HG02678 (cell line): Measurements from ENCODE around the gene HACL1.
"Not testable (repeated sequence)": the region's sequence is repeated elsewhere in the genome, so short reads cannot be mapped to it uniquely, and the experiment has no call there.

Experiments used
- ATAC-seq: cut with Tn5 transposase; IDR thresholded peaks from one replicate; pipeline ENCODE4 v1.9.1; 2021; ENCODE audit warnings: mild to moderate bottlenecking, moderate library complexity; ENCODE audit not compliant: unreplicated experiment

The HACL1 gene

DNA sequence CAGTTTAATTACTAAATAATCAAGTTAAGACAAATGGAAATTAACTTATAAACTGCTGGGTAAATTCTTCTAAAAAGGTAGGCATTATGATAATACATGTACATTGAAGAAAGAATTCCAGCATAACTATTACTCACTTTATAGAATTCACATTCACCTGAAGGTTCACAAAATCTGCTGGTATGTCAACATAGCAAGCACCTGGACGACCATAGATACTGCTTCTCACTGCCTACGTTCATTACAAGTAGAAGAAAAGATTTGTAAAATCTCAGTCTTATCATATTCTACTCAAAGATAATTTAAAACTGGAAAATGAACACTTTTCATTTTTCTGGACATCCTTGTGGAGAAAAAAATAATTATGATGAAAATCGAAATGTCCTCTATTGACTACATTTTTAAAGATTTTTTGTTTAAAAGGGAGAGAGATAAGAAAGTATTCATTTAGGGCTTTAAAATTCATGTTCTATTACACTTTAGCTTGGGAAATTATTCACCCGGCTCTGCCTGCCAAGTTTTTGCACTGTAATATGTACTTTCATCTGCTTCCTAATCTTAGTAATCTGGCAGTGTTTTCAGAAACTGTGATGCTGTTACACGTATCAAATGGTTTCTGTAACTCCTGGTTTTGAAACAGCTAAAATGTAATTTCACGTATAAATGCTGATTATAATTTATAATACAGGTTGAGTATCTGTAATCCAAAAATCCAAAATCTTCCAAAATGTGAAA is 16.1 kb downstream of the HACL1 start:
- ATAC-seq, result no peak

DNA sequence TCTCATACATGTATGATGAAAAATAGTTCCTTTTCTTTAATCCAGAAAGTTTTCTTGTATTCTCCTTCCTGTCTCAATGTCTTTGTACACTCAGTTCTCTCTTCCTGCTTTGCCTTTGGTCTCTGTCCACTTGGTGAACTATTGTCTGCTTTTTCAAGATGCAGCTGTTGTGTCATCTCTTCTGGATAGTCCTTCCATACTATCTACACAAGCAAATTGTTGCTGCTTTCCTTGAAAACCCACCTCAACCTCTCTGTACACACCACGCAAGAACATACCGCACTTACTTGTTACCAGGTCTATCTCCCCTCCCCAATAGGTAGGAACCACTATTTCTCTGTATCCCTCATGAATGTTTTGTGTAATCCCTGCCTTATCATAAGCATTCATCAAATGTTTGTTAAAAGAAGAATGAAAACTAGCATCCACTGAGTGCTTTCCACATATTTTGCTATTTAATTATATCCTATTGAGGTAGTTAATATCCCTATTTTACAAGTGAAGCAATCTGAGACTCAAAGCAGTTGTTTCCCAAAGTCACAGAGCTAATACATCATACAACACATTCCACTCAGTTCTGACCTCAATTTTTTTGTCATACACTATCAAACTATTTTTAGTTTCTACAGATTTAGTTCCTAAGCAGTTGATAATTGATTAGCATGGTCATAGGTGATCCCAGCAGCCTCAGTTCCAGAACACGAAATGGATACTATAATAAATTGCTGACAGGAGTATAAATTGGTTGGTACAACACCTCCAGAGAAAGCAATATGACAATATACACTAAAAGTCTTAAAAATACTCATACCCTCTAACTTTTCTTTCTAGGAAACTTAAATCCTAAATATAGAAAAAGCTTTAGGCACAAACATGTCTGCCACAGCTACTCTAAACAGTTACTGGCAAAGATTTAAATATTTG is 19.6 kb downstream of the HACL1 start:
- ATAC-seq, result no peak

DNA sequence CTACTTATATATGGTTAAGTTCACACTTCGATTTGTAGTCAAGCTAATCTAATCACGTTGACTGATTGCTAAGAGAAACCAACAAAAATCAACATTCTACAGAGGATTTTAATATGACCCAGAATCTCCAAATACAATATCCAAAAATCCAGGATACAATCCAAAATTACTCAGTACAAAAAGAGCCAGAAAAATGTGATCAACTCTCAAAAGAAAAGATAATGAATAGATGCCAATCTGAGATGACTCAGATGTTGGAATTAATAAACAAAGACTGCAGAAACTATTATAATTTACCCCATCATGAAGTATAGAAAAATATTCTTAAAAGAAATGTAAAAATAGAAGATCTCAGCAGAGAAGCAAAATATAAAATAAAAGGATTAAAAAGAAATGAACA is 22.3 kb downstream of the HACL1 start:
- ATAC-seq, result no peak

DNA sequence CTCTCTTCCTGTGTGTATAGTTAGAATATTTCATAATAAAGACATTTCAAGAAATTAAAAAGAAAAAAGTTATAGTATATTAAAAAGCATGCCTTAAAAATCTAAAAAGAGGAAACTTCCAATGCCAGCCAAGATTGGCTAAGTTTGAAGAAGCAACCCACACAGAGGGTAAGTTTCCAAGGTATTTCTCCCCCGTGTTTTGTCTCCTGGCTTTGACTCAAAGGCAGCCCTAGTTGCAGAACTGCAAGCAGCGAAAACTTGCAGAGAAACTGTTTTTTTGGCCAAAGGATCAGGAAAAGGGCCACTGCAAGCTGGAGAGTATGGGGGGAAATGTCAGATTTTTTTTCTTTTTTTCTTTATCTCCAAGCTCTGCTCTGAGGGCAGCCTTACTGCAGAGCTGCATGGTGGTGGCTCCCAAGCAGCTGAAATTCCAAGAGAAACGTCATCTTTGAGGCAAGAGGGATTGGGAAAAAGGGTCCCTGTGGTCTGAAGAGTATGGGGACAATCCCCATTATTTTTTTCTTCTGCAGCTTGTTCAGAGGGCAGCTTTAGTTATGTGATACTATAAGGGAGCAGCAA is 23.0 kb downstream of the HACL1 start:
- no peak for ATAC-seq

DNA sequence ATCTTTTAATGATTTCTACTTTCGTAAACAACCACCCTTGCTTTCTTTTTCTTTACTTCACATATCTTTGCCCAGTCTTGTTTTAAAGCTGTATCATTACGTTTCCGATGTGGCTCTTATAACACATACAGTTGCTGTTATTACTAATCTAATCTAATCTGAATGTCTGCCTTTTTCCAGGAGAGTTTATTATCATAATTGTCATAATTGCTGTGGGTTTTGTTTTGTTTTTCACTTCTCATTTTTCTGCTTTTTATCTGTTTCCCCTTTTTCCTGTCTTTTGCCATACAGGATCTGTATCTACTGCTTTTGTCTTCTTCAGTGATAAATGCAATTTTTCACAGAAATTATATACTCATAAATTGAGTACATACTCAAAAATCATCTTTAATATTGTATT is 24.9 kb downstream of the HACL1 start:
- ATAC-seq, result no peak

DNA sequence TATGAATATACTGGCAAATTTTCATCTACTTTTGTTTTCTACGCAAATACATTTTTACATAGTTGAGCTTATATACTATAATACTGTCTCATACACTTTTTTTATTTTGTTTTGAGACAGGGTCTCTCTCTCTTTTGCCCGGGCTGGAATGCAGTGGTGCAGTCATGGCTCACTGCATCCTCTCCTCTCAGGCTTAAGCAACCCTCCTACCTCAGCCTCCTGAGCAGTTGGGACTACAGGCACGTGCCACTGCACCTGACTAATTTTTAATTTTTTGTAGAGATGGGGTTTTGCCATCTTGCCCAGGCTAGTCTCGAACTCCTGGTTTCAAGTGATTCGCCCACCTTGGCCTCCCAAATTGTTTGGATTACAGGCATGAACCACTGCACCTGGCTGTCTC is 25.9 kb downstream of the HACL1 start:
- no peak for ATAC-seq

DNA sequence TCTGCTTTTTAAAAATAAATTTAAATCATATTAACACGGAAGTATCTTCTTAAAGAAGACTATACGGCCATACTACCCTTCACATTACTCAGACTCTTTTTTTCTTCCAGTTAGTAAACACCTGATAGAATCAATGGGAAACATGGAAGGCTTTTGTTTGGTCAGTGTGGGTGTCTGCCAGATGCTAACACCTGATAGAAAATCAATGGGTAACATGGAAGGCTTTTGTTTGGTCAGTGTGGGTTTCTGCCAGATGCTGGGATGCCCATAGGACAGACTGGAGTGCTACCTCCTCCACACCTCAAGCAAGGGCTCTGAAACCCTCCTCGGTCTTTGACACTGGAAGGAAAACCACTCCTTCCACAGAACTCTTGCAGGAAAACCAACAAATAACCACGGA is 29.2 kb downstream of the HACL1 start:
- ATAC-seq, result no peak

DNA sequence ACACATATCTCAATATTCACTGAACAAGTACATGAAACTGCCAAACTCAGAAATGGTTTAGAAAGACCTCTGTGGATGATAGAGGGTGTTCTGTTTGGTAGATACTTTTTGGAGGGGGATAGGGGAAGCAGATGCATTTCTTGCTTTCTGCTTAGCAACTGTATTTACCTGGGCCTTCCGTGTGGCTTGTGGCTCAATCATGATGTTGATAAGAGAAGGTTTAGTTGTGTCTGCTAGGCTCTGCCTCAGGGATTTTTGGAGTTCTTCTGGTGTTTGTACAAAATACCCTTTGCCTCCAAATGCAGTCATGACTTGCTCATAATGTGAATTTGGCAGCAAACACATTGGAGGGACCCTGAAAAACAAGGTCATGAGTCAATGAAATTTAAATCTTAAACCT is 38.2 kb downstream of the HACL1 start:
- ATAC-seq, result no peak

DNA sequence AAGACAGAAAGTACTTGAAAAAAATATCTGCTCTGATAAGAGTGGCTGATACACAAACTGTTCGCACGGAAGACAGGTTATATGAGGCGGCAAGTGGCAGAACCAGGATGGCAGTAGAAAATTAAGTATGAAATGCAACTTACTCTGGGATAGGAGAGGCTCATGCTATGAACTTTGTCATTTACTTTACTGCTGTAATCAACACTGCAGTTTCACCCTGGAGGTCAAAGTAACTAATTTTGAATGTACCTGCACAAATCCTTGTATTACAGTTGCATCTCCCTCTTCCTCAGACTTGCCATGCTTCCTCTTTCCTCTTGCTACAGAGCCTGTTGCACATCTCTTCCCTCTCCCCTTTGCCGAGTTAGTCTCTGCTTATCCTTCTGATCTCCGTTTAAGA is 38.8 kb downstream of the HACL1 start:
- ATAC-seq, result no peak

DNA sequence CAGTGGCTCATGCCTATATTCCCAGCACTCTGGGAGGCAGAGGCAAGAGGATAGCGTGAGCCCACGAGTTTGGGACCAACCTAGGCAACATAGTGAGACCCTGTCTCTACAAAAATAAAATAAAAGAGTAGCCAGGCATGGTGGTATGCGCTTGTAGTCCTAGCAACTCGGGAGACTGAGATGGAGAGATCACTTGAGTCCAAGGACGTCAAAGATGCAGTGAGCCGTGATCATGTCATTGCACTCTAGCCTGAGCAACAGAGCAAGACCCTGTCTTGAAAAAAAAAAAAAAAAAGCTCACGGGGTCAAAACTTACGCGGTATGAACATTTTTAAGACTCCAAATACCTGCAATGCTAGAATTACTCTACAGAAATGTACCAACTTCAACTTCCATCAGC is 42.8 kb downstream of the HACL1 start:
- no peak for ATAC-seq

DNA sequence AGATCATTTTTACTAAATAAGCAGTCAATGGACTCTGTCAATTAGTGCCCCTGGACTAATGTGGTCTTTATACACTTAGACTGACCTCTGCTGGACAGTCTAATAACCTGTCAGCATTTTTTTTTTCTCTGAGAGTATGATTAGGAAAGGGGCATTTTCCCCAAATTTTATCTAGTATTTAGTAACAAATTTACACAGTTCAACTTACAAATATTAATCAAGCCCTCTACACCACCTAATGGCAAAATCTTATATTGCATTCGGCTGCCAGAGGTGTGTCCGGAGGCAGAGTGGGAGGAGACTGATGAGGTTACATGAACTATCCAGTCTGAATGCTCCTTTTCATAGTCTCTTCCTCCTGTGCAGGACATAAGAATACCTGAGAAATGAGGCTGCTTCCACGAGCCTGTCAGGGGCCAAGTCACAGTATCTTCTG is 43.8 kb downstream of the HACL1 start:
- ATAC-seq, result peak; percentile 64

DNA sequence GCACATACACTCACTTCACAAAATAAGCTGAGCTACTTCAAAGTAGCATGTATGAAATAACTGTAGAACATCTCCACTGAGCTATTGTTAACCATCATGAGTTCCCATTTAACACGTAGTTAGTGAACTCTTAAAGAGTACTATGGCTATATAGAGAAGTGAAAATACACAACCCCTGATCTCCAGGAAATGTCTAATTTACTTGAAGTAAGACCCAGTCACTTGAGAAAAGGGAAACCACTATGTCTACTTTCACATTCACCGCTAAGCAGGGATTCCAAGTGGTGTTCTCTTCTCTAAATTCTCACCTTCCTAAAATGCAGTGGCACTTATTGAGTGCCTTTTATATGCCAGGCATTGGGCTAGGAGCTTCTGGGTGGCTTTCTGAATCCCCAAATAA is 44.9 kb downstream of the HACL1 start:
- peak; percentile 90 for ATAC-seq

DNA sequence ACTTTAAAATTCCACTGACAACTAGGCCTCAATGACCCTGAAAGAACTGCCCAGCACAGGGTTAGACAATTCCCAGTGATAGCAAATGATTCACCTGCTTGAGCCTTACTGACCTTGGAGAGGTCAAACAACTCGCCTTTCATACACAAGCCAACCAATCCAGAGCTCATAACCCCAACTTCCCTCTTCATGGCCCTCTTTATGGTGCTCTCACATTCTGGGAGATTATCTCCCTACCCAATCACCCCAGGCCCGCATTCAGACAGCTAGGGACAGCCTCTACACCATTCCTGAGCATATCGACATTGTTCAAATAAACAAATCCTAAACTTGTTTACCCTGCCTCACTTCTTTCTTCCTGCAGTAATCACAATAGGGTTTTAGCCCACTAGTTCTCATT is 47.6 kb downstream of the HACL1 start:
- ATAC-seq, result no peak

DNA sequence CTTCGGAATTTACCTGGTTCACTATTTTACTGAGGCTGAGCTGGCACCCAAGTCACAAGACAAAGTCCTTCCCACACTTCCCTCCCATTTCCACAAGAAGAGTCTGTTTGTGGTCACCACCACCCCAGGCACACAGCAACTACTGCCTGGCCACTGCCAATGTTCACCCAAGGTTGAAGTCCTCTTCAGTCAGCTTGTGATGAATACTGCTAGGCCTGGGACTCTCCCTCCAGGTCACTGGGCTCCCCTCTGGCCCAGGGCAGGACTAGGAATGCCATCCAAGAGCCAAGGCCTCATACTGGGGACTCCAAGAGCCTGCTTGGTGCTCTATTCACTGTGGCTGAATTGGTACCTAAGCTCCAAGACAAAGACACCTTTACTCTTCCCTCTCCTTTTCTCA is 49.5 kb downstream of the HACL1 start:
- no peak for ATAC-seq

DNA sequence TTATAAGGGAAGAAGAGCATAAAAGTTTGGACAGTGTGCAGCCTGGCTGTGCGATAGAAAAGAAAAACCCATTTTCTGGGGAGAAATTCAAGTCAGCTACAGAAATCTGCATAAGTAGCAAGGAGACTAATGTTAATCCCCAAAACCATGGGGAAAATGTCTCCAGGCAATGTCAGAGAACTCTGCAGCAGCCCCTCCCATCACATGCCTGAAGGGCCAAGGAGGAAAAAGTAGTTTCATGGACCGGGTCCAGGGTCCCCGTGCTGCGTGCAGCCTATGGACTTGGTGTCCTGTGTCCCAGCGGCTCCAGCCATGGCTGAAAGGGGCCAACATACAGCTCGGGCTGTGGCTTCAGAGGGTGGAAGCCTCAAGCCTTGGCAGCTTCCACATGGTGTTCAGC is 51.5 kb downstream of the HACL1 start:
- ATAC-seq, result no peak

DNA sequence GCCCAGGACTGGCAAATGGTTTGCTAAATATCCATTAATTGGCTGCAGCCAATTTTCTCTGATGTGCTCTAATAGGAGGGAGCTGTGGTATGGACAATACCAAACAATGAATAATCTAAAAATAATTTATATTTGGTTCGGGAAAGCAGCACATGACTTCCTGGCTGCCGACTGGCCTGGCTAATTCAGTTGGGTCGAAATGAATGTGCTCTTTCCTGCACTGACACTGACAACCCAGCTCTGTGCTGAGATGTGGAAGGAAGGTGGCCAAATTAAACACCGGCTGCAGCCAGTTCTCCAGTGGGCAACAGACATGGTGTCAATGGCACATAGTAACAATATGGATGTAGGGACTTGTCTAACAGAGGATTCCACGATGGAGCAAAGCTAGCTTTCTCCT is 58.8 kb downstream of the HACL1 start:
- no peak for ATAC-seq

DNA sequence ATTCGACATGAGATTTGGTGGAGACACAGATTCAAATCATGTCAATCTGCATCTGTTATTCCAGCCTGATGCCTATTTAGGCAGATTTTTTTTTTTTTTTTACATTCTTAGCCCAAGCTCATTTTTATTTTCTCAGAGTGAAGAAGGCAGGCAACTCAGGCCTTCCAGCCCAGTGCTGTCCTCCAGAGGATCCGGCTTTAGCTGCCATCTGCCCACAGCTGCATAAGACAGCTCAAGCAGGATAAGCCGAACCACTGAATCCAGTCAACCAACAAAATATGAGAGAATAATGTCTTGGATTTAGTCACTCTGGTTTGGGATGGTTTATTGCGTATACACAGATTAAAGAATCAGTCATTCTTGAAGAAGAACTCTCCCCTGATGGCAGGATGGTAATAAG is 60.0 kb downstream of the HACL1 start:
- ATAC-seq, result no peak

DNA sequence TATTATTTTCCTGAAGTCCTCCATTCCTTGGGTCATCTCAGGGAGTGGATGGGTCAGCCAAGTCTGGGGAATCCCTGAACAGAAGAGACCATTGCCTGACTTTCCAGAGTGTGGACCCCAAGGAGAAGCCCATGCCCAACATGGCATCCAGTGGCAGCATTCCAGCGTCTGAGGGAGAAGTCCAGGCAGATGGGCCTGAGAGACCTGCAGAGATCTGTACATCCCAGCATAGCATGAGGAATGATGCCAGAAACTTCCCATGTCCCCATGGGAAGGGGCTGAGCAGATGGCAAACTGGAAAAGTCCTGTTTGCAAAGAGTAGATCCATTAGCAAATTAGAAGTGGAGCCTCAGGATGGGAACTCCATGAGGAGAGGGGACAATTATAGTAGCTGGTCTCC is 62.3 kb downstream of the HACL1 start:
- ATAC-seq, result no peak

DNA sequence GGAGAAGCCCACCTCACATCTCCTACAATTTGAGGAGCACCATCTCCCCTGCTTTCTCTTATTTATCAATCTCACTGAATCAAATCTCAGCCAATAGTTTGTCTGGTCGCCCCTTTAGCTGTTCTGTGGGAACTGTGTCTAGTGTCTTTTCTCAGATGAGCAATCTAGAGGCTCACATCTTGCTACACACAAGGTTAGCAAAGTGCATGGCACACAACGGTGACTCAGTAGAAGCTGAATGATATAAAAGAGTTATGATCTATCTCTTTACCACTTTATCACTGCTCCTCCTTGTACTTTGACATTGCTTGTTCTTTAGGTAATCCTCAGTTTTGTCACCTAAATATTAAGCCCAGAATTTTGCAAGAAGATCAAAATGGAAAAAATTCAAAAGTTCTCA is 63.0 kb downstream of the HACL1 start:
- ATAC-seq, result no peak

DNA sequence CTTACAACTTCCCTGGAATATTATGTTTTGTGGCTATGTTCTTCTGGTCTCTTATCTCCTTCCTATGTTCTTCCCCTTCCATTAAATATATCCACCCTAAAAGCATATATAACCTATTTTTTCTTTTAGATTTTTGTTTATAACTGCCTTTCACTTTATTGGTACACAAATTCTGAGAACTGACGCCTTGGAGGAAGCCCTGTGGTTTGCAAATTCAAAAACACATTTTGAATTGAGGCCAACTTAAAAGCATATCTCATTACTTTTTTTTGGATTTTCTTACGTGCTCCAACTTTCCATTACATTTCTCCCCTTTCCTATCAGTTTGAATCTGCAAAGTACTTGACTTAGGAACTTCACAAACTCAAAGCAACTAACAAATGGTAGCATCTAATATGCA is 64.5 kb downstream of the HACL1 start:
- ATAC-seq, result no peak

DNA sequence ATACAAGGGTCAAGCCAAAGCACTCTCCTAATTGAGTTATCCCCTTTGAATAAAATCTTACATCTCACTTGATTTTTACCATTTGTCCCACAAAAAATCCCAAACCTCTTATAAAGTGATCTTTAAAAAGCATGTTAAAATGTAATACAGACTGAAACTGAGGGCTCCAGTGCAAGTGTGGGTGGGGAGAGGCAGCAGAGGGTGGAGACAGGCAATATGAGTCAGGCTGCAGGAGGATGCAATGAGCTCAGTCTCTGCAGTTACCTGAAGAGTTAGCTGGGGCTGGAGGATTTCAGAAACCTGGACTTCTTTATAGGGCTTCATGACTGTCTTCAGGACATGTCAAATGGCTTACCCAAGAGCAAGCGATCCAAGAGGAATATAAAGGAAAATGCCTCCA is 65.6 kb downstream of the HACL1 start:
- ATAC-seq, result no peak

DNA sequence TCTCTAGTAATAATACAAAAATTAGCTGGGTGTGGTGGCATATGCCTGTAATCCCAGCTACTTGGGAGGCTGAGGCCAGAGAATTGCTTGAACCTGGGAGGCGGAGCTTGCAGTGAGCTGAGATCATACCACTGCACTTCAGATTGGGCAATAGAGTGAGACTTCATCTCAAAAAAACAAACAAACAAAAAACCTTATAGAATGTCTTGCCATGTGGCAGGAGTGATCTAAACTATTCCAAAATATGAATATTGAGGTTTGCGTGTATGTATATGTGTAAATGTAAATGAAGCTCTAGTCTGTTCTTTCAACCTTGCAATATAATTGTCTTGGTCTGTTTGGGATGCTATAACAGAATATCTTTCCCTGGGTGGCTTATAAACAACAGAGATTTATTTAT is 68.8 kb downstream of the HACL1 start:
- ATAC-seq, result not testable (repeated sequence)
